Progenitor cell of endocrine pancreas (in vitro differentiated cells): ENCODE measurements around the gene FAM200B. TPM values are rescaled to one million over a fixed set of nuclear protein-coding genes. Genes with fewer than 3 reads are reported as not detected.

Source experiments
- DNase-seq: peaks from one replicate; pipeline ENCODE4 v3.0.0; 2021; ENCODE audit warnings: low spot score; ENCODE audit not compliant: unreplicated experiment
- H3K27ac Mint-ChIP-seq: 2 replicates; pipeline ENCODE4 v1.8.0; 2021; ENCODE audit warnings: mild to moderate bottlenecking, moderate library complexity, mixed read lengths
- H3K27me3 Mint-ChIP-seq: 2 replicates; pipeline ENCODE4 v1.8.0; 2021; ENCODE audit warnings: mixed read lengths
- H3K36me3 Mint-ChIP-seq: 2 replicates; pipeline ENCODE4 v1.8.0; 2022; ENCODE audit warnings: mixed read lengths; ENCODE audit not compliant: insufficient read depth
- H3K4me1 Mint-ChIP-seq: 2 replicates; pipeline ENCODE4 v1.8.0; 2021; ENCODE audit warnings: low read depth, mixed read lengths
- H3K4me3 Mint-ChIP-seq: 2 replicates; pipeline ENCODE4 v1.8.0; 2021; ENCODE audit warnings: low read depth, mild to moderate bottlenecking, moderate library complexity, mixed read lengths
- H3K9me3 Mint-ChIP-seq: 2 replicates; pipeline ENCODE4 v1.8.0; 2021; ENCODE audit warnings: low read depth, mixed read lengths
- total RNA-seq: library from RNA; stranded (reverse); gene quantifications from 2 replicates; pipeline ENCODE4 v1.2.1, GENCODE V29; 2021
- TF ChIP-seq, protein P1 (sequence below): fragments of 200-600 bp; sonication (generic); IDR thresholded peaks from one replicate; pipeline ENCODE4 v1.5.0; 2021; ENCODE audit warnings: antibody characterized with exemption, mild to moderate bottlenecking; ENCODE audit not compliant: unreplicated experiment

FAM200B gene
- total RNA-seq, 1 donor from 2014 or later, result 29.0 TPM

GRCh38 chr4:15668566-15669435 is 12.8 kb upstream of the FAM200B start:
- peaks cover 6% of the 10 kb centered on the region for H3K36me3 Mint-ChIP-seq
- no peaks in the 10 kb centered on the region for H3K9me3 Mint-ChIP-seq
- H3K27ac Mint-ChIP-seq, result no peak overlapping the region
- H3K4me1 Mint-ChIP-seq, result peaks cover 1% of the 10 kb centered on the region
- TF ChIP-seq, protein P1, sequence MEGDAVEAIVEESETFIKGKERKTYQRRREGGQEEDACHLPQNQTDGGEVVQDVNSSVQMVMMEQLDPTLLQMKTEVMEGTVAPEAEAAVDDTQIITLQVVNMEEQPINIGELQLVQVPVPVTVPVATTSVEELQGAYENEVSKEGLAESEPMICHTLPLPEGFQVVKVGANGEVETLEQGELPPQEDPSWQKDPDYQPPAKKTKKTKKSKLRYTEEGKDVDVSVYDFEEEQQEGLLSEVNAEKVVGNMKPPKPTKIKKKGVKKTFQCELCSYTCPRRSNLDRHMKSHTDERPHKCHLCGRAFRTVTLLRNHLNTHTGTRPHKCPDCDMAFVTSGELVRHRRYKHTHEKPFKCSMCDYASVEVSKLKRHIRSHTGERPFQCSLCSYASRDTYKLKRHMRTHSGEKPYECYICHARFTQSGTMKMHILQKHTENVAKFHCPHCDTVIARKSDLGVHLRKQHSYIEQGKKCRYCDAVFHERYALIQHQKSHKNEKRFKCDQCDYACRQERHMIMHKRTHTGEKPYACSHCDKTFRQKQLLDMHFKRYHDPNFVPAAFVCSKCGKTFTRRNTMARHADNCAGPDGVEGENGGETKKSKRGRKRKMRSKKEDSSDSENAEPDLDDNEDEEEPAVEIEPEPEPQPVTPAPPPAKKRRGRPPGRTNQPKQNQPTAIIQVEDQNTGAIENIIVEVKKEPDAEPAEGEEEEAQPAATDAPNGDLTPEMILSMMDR, result no peak
- DNase-seq, result no peak
- no peak overlapping the region for H3K4me3 Mint-ChIP-seq
- H3K27me3 Mint-ChIP-seq, result no peaks in the 10 kb centered on the region

- Mint-ChIP-seq H3K36me3 (peaks cover 6% of the 10 kb centered on the region), H3K27ac (no peak overlapping the region), H3K4me1 (no peaks in the 10 kb centered on the region), H3K27me3 (no peaks in the 10 kb centered on the region), H3K9me3 (no peaks in the 10 kb centered on the region), H3K4me3 (no peak overlapping the region)
- no peak for DNase-seq
- TF ChIP-seq, protein P1, result no peak
Measured at GRCh38 chr4:15670576-15670975, 11.1 kb upstream of the FAM200B start.

- Mint-ChIP-seq H3K27me3 (no peaks in the 10 kb centered on the region), H3K36me3 (peaks cover 2% of the 10 kb centered on the region), H3K4me3 (no peak overlapping the region), H3K27ac (no peak overlapping the region), H3K4me1 (no peaks in the 10 kb centered on the region), H3K9me3 (no peaks in the 10 kb centered on the region)
- DNase-seq, result no peak
- TF ChIP-seq, protein P1, result no peak
Measured at GRCh38 chr4:15672101-15672500, 9.5 kb upstream of the FAM200B start.

GRCh38 chr4:15673337-15673736 is 8.3 kb upstream of the FAM200B start:
- no peak overlapping the region for H3K4me3 Mint-ChIP-seq
- TF ChIP-seq, protein P1, result no peak
- peaks cover 5% of the 10 kb centered on the region for H3K4me1 Mint-ChIP-seq
- H3K27me3 Mint-ChIP-seq, result no peaks in the 10 kb centered on the region
- no peak for DNase-seq
- H3K36me3 Mint-ChIP-seq, result peaks cover 2% of the 10 kb centered on the region
- H3K27ac Mint-ChIP-seq, result no peak overlapping the region
- no peaks in the 10 kb centered on the region for H3K9me3 Mint-ChIP-seq

- no peak for DNase-seq
- no peak overlapping the region for H3K27ac Mint-ChIP-seq
- no peaks in the 10 kb centered on the region for H3K27me3 Mint-ChIP-seq
- H3K4me3 Mint-ChIP-seq, result no peak overlapping the region
- H3K9me3 Mint-ChIP-seq, result no peaks in the 10 kb centered on the region
- TF ChIP-seq, protein P1, result no peak
- peaks cover 2% of the 10 kb centered on the region for H3K36me3 Mint-ChIP-seq
- H3K4me1 Mint-ChIP-seq, result peaks cover 5% of the 10 kb centered on the region
Measured at GRCh38 chr4:15674046-15674445, 7.6 kb upstream of the FAM200B start.
